Adrenal gland (tissue), 12 donors: Measurements from ENCODE around the gene PLA2G5. TPM values are rescaled to one million over a fixed set of nuclear protein-coding genes. Genes with fewer than 3 reads are reported as not detected.

Source experiments
- DNase-seq, 7 donors: peaks; one replicate each; pipeline ENCODE4 v3.0.0-alpha.2; 2019 to 2020
- H3K27ac ChIP-seq, 5 donors: fragments of 200-600 bp; sonication (generic) in 4 of 5; 1 replicate in 3 of 5; 2 replicates in 2 of 5; pipeline versions ENCODE4 v1.5.1 to v1.8.0; 2016 to 2020; ENCODE audit warnings: mild to moderate bottlenecking in 1 of 5
- H3K27me3 ChIP-seq: fragments of 200-600 bp; 2 replicates; pipeline ENCODE4 v1.8.0; 2021
- H3K36me3 ChIP-seq, 2 donors: fragments of 200-600 bp; replicated peaks in 1 of 2; 1 replicate in 1 of 2; 2 replicates in 1 of 2; pipeline versions ENCODE4 v1.5.1 to v1.8.0; 2018 to 2022
- H3K4me1 ChIP-seq, 2 donors: fragments of 200-600 bp; replicated peaks in 1 of 2; 1 replicate in 1 of 2; 2 replicates in 1 of 2; pipeline versions ENCODE4 v1.5.1 to v1.8.0; 2018 to 2021
- H3K4me3 ChIP-seq, 4 donors: fragments of 200-600 bp; sonication (generic) in 3 of 4; one replicate each; pipeline ENCODE4 v1.5.1; 2016 to 2018
- H3K9me3 ChIP-seq, 3 donors: fragments of 200-600 bp; sonication (generic) in 1 of 3; replicated peaks in 1 of 3; 1 replicate in 2 of 3; 2 replicates in 1 of 3; pipeline versions ENCODE4 v1.5.1 to v1.8.0; 2016 to 2021
- CTCF ChIP-seq, 6 experiments: fragments of 450-650 bp in 4 of 6; fragments of 200-600 bp in 2 of 6; sonication (generic) in 1 of 6; IDR thresholded peaks; 1 replicate in 5 of 6; 2 replicates in 1 of 6; pipeline versions ENCODE4 v1.5.1 to v1.8.0; 2016 to 2021; ENCODE audit warnings: antibody characterized with exemption in 6 of 6, mild to moderate bottlenecking in 2 of 6, moderate library complexity in 1 of 6
- POLR2A ChIP-seq, 2 donors: fragments of 450-650 bp; IDR thresholded peaks; one replicate each; pipeline ENCODE4 v1.6.1; 2017; ENCODE audit warnings: antibody characterized with exemption in 2 of 2, mild to moderate bottlenecking in 2 of 2, moderate library complexity in 1 of 2
- WGBS, 4 donors: extraction: QIAGEN DNeasy Blood & Tissue Kit in 2 of 4; methylation state at CpG; one replicate each; pipeline versions ENCODE4 v1.1.5 to v1.1.7; 2013 to 2017; 5-methylcytosine and 5-hydroxymethylcytosine counted together
- intact Hi-C, 2 donors: fragments of 100-400 bp; cut with DNase I; formaldehyde crosslinking; loops; one replicate each; pipeline versions ENCODE4 v1.14.1 to v1.15.0; 2022 to 2023
- polyA plus RNA-seq, 3 donors: library from polyadenylated mRNA; stranded (reverse); fragments of 200-250 nt in 2 of 3; fragments of 350-450 nt in 1 of 3; fragmentation: Illumina TruSeq in 1 of 3; extraction: RNeasy Lipid Tissue Mini Kit (QIAGEN cat#74804) in 1 of 3; gene quantifications; one replicate each; pipeline ENCODE4 v1.2.3, GENCODE V29; 2013 to 2014
- total RNA-seq, 9 donors: library from RNA; depleted of rRNA in 4 of 9; stranded (reverse); fragments of >200 nt in 4 of 9; fragments of 120-200 nt in 1 of 9; fragmentation: NEBNext Ultra II Directional in 1 of 9; extraction: Animal tissue kit (Norgen Biotek cat#: 25700) in 1 of 9; gene quantifications; one replicate each; pipeline versions ENCODE4 v1.1.0 to v1.2.4, GENCODE V29; 2013 to 2023
- donor health status: healthy with polysubstance abuse.
- donor health status: Bipolar disorder and iron deficiency.
- donor health status: DM: yes; HTN: yes; CAD: no.
- donor health status: DM: no; HTN: no; CAD: no.
- donor health status: DM: no; HTN: no; CAD: no.
- donor health status: DM: yes; HTN: yes; CAD: no.

PLA2G5 gene
- total and polyA plus RNA-seq, 12 donors, result 0.53 to 14.1 (median 1.4) TPM

GRCh38 chr1:20096840-20097447 lies 26.9 kb downstream of the PLA2G5 start:
- H3K4me1 ChIP-seq, result no peaks in the 10 kb centered on the region
- peaks cover 1% of the 10 kb centered on the region for H3K27me3 ChIP-seq
- 84 to 95% (median 90%) methylated on average over 7 of the region's 7 CpGs for WGBS, 4 donors
- no peak for DNase-seq
- intact Hi-C loops, result no loop called here
- TF ChIP-seq CTCF (IDR thresholded peaks at IDR 0.05) (no peak), POLR2A (IDR thresholded peaks at IDR 0.05) (no peak)
- no peaks in the 10 kb centered on the region for H3K36me3 ChIP-seq
- no peak overlapping the region for H3K27ac ChIP-seq
- H3K4me3 ChIP-seq, result no peak overlapping the region
- no peaks in the 10 kb centered on the region for H3K9me3 ChIP-seq

DNA sequence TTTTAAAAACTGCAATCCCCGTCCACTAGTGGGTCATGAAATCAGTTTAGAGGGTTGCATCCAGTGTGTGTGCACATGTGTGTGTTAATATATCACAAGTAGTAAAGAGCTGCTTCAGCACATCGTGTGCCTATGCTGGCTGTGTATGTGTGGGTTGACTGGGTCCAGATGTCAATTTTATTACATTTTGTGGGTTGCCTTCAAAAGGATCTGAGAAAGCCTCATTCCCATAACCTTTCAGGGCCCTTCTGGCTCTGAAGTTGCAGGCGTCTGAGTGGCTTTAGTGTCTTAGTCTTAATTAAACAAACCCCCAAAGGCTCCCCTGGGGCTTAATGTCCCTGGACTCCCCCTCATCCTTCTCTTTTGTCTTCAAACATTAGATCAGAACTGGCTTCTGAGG lies 29.5 kb downstream of the PLA2G5 start:
- no peak for DNase-seq
- Histone ChIP-seq H3K4me1 (no peaks in the 10 kb centered on the region), H3K4me3 (no peak overlapping the region), H3K27me3 (peaks cover 6% of the 10 kb centered on the region), H3K36me3 (no peaks in the 10 kb centered on the region), H3K27ac (no peak overlapping the region), H3K9me3 (no peaks in the 10 kb centered on the region)
- WGBS, 4 donors, result 69 to 76% (median 71%) methylated on average over 3 of the region's 3 CpGs
- intact Hi-C loops, result no loop called here
- TF ChIP-seq CTCF (IDR thresholded peaks at IDR 0.05) (no peak), POLR2A (IDR thresholded peaks at IDR 0.05) (no peak)

- intact Hi-C loops, result loop anchor here in 1 of 2 donors (5.0 to 10.0 kb wide), 2 partner anchors 52 to 94 kb away; no protein-coding TSS in a partner anchor
- no peak overlapping the region for H3K4me3 ChIP-seq
- DNase-seq, result peak; percentile 48 to 67 (median 61)
- no peaks in the 10 kb centered on the region for H3K4me1 ChIP-seq
- peaks cover 6% of the 10 kb centered on the region for H3K27me3 ChIP-seq
- H3K9me3 ChIP-seq, result no peaks in the 10 kb centered on the region
- TF ChIP-seq POLR2A (IDR thresholded peaks at IDR 0.05) (no peak), CTCF (IDR thresholded peaks at IDR 0.05) (peak; percentile 76 to 91 (median 82))
- no peaks in the 10 kb centered on the region for H3K36me3 ChIP-seq
- H3K27ac ChIP-seq, result no peak overlapping the region
- WGBS, 4 donors, result 6 to 41% (median 33%) methylated on average over 6 to 14 of the region's 14 CpGs
Observed at GRCh38 chr1:20100632-20101355, 30.8 kb downstream of the PLA2G5 start.

DNA sequence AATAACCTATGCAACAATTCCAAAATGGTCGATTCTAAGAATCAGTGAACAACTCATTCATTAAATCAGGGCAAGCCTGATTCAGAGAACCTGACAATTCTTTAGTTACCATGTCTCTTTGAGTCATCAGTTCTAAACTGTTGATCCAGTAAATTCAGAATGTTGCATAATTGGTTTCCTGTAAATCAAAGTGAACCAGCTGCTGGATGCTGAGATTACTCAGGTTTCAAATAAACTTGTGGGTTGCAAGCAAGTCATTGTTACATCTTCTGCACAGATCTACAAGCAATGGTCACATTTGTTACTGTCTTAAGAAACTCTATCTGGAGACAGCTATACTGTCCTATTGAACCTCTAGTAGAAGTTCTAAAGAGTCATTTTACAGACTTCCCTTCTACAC lies 32.9 kb downstream of the PLA2G5 start:
- DNase-seq, result no peak
- WGBS, 4 donors, result 62 to 79% (median 70%) methylated on average over 1 of the region's 1 CpG
- TF ChIP-seq POLR2A (IDR thresholded peaks at IDR 0.05), result no peak
- TF ChIP-seq CTCF (IDR thresholded peaks at IDR 0.05), result no peak
- Histone ChIP-seq H3K9me3 (no peaks in the 10 kb centered on the region), H3K27me3 (peaks cover 6% of the 10 kb centered on the region), H3K4me1 (no peaks in the 10 kb centered on the region), H3K36me3 (no peaks in the 10 kb centered on the region), H3K4me3 (no peak overlapping the region), H3K27ac (no peak overlapping the region)
- intact Hi-C loops, result loop anchor here in 1 of 2 donors (5.0 to 10.0 kb wide), 2 partner anchors 49 to 92 kb away; no protein-coding TSS in a partner anchor
